ENCODE results near the gene CDC42SE2. TPM values are rescaled to one million over a fixed set of nuclear protein-coding genes. Genes with fewer than 3 reads are reported as not detected.

The CDC42SE2 gene
- total RNA-seq, 1 donor from 2014 or later, result 41.2 TPM

DNA sequence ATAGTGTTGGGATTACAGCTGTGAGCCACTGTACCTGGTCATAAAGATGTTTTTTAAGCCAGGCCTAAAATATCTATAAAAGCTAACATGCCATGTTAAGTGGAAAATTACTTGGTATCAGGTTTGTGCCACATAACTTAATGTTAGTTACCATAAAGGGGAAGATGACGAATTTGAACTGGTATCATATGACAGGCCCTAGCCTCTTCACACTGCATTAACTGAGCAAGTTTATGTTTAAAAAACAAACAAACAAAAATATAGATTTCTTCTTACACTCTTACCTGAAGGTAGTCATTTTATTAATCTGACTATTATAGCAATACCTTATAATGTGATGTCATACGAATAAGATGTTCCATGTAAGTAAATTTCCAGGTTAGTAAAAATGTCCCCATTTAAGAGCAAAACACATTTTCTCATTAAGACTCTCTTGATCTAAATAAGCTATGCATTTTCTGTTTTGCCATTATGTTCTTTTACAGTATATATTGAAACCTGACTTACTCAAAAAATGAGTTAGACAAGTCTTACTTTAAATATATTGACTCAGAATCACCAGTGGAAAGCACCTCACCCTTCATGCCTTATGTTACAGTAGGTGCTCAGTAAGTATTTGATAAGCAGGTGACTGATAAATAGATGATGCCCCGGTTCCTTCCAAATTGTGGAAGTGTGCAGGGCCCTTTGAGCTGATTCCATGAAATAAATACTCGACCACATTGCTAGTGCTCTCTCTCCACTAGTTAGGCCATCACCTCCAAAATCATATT is 125.4 kb downstream of the CDC42SE2 start:
- DNase-seq (ENCODE audit: low read depth), result no peak
- TF ChIP-seq, protein P1, sequence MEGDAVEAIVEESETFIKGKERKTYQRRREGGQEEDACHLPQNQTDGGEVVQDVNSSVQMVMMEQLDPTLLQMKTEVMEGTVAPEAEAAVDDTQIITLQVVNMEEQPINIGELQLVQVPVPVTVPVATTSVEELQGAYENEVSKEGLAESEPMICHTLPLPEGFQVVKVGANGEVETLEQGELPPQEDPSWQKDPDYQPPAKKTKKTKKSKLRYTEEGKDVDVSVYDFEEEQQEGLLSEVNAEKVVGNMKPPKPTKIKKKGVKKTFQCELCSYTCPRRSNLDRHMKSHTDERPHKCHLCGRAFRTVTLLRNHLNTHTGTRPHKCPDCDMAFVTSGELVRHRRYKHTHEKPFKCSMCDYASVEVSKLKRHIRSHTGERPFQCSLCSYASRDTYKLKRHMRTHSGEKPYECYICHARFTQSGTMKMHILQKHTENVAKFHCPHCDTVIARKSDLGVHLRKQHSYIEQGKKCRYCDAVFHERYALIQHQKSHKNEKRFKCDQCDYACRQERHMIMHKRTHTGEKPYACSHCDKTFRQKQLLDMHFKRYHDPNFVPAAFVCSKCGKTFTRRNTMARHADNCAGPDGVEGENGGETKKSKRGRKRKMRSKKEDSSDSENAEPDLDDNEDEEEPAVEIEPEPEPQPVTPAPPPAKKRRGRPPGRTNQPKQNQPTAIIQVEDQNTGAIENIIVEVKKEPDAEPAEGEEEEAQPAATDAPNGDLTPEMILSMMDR (IDR thresholded peaks at IDR 0.05; ENCODE audit: insufficient read depth, low read length, poor library complexity, severe bottlenecking), result no peak
- H3K36me3 ChIP-seq (ENCODE audit: control insufficient read depth, insufficient read depth, low read length), result no peaks in the 10 kb centered on the region
- no peaks in the 10 kb centered on the region for H3K27me3 ChIP-seq (ENCODE audit: control insufficient read depth, insufficient read depth, low read length)
- H3K4me3 ChIP-seq (ENCODE audit: low read depth, low read length), result no peak overlapping the region

DNA sequence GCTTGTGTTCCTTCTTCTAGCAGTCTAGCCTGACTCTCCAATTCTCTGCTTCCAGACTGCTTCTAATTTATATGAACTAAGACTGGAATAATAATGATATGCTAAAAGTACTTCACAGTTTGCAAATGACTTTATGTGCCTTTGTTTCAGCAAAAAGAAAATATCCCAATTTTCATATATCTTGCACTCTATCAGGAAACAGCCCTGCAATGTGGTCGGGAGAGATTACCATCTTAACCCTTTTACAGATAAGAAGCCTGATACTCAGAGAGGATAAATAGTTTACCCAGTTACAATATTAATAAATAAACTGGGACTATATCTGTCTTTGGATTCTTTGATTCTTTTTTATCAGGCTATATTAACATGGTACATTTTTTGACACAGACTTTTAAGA is 126.0 kb downstream of the CDC42SE2 start:
- no peaks in the 10 kb centered on the region for H3K36me3 ChIP-seq (ENCODE audit: control insufficient read depth, insufficient read depth, low read length)
- TF ChIP-seq, protein P1 (IDR thresholded peaks at IDR 0.05; ENCODE audit: insufficient read depth, low read length, poor library complexity, severe bottlenecking), result no peak

DNA sequence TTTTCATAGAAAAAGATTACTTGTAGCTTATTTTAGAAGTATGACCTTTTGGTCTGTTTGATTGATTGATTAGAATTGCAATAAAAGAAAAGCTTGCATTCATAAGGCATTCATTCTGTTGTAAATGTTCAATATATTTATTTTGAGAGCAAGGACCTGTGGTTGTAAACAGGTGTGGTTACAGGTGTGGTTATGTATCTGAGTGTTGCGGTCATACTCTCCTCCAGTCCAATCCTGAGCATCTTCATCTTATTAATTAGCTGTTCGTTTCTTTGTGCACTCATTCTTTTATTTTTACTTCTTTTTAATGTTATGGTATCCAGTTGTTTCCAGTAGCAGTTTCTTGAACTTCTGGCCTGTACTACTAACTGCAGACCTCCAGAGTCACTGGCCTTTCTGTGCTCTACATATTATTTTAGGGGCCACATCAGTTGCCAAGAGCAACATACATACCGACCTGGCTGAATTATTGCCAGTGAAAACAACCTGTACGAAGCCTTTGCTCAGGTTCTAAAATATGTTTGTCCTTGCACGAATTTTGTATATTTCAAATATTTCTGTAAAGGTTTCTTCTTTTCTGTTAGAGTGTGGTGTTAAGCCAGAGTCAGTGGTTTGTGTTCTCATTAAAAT is 128.7 kb downstream of the CDC42SE2 start:
- TF ChIP-seq, protein P1 (IDR thresholded peaks at IDR 0.05; ENCODE audit: insufficient read depth, low read length, poor library complexity, severe bottlenecking), result no peak
- no peaks in the 10 kb centered on the region for H3K36me3 ChIP-seq (ENCODE audit: control insufficient read depth, insufficient read depth, low read length)

More for the DNA sequence above, 126.0 kb downstream of the CDC42SE2 start:
- Histone ChIP-seq H3K27me3 (ENCODE audit: control insufficient read depth, insufficient read depth, low read length) (no peaks in the 10 kb centered on the region), H3K4me3 (ENCODE audit: low read depth, low read length) (no peak overlapping the region)
- no peak for DNase-seq (ENCODE audit: low read depth)

DNA sequence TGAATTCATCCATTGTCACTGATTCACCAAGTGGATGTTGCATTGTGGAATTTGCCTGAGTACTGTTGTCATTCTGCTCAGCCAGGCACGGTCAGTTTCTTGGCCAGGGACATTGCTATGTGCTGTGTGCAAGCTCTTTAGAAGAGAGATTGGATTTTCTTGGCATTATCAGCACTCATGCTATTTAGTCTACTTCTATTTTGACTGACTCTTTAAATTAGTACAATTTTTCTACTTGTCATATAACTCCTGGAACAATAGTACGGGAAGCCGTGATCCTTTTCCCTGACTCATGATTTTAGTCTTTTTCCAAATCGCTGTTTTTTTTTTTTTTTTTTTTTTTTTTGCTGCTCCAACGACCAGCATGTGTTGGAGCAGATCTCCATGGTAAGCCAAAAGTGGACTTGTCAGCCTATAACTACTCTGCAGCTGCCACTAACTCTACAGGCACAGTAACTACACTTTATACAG is 129.7 kb downstream of the CDC42SE2 start:
- DNase-seq (ENCODE audit: low read depth), result peak; percentile 61
- Histone ChIP-seq H3K36me3 (ENCODE audit: control insufficient read depth, insufficient read depth, low read length) (no peaks in the 10 kb centered on the region), H3K27me3 (ENCODE audit: control insufficient read depth, insufficient read depth, low read length) (no peaks in the 10 kb centered on the region), H3K4me3 (ENCODE audit: low read depth, low read length) (no peak overlapping the region)
- TF ChIP-seq, protein P1 (IDR thresholded peaks at IDR 0.05; ENCODE audit: insufficient read depth, low read length, poor library complexity, severe bottlenecking), result no peak

More for the DNA sequence above, 128.7 kb downstream of the CDC42SE2 start:
- no peak overlapping the region for H3K4me3 ChIP-seq (ENCODE audit: low read depth, low read length)
- no peaks in the 10 kb centered on the region for H3K27me3 ChIP-seq (ENCODE audit: control insufficient read depth, insufficient read depth, low read length)
- DNase-seq (ENCODE audit: low read depth), result no peak

DNA sequence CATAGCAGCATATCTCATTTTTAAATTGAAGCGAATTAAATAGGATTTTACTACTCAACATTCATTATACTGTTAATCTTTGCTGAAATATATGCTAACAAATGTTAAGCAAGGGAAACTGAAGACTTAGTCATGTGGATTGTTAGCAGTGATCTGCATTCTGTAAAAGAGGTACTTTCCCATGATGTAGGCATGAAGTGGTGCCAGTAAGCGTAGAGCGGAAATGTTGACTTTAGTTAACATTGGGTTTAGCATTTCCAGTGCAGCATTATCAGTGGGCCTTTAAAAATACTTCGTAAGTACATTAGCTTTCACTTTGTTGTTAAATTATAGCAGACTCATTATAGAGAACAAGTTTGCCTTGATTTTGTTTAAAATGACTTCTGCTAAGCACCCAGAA is 130.3 kb downstream of the CDC42SE2 start:
- DNase-seq (ENCODE audit: low read depth), result peak; percentile 76
- TF ChIP-seq, protein P1 (IDR thresholded peaks at IDR 0.05; ENCODE audit: insufficient read depth, low read length, poor library complexity, severe bottlenecking), result no peak
- Histone ChIP-seq H3K27me3 (ENCODE audit: control insufficient read depth, insufficient read depth, low read length) (no peaks in the 10 kb centered on the region), H3K36me3 (ENCODE audit: control insufficient read depth, insufficient read depth, low read length) (no peaks in the 10 kb centered on the region), H3K4me3 (ENCODE audit: low read depth, low read length) (no peak overlapping the region)

Data from kidney epithelial cell (primary cell).